SH-SY5Y (cell line): ENCODE data around the gene EXOC2.

ENCODE experiments used
- GATA2 ChIP-seq: IDR thresholded peaks from 2 replicates; pipeline ENCODE4 v1.6.1; 2011; ENCODE audit warnings: mild to moderate bottlenecking, low read depth, low read length
- GATA3 ChIP-seq: IDR thresholded peaks from 2 replicates; pipeline ENCODE4 v1.6.1; 2011; ENCODE audit warnings: low read depth, mild to moderate bottlenecking, low read length, moderate library complexity

DNA sequence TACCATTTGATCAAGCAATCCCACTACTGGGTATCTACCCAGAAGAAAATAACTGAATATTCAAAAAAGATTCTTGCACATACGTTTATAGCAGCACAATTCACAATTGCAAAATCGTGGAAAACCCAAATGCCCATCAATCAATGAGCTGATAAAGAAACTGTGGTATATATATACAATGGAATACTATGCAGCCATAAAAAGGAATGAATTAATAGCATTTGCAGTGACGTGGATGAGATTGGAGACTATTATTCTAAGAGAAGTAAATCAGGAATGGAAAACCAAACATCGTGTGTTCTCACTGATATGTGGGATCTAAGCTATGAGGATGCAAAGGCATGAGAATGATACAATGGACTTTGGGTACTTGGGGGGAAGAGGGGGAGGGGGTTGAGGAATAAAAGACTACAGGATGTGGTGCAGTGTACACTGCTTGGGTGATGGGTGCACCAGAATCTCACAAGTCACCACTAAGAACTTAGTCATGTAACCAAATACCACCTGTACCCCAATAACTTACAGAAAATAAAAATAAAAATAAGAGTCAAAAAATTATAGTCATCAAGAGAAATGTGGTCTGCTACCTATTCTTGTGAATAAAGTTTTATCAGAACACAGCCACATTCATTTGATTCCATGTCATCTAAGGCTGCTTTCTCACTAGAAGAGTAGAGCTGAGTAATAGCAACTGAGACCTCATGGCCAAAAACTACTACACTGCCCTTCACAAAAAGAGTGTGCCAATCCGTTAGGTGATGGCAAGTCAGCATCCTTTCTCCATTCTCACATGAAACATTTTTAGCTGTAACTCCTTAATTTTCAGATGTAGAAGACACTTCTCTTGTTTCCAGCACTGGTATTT, 27.3 kb downstream of the EXOC2 start:
- TF ChIP-seq GATA3 (no peak), GATA2 (no peak)
